ENCODE measurements around the gene SLX4IP.

DNA sequence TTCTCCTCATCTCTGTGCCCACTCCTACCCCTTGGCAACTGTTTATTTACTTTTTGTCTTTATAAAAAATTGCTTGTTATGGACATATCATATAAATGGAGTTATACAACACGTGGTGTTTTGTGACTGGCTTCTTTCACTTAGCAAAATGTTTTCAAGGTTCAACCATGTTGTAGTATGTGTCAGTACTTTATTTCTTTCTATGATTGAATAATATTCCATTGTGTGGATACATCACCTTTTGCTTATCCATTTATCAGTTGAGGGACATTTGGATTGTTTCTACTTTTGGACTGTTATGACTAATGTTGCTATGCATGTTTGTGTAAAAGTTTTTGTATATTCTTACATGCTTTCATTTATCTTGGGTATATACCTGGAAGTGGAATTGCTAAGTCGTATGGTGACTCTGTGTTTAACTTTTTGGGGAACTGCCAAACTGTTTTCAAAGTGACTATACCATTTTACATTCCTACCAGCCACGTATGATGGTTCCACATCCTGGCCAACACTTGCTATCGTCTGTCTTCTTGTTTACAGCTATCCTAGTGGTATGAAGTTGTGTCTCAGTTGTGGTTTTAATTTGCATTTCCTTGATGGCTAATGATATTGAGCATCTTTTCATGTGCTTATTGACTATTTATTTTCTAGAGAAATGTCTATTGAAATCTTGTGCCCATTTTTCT lies 84.4 kb downstream of the SLX4IP start:
- TF ChIP-seq CTCF (conservative IDR thresholded peaks at IDR 0.05 in 1 of 2, IDR thresholded peaks at IDR 0.05 in 1 of 2; ENCODE audit: extremely low read depth in 1 of 2, insufficient read depth in 1 of 2, low read depth in 1 of 2, low read length in 2 of 2) = no peak
- no peak for TF ChIP-seq EZH2 (IDR thresholded peaks at IDR 0.05; ENCODE audit: borderline replicate concordance, low read length)
